ENCODE measurements around the gene LRRC49. TPM values are rescaled to one million over a fixed set of nuclear protein-coding genes. Genes with fewer than 3 reads are reported as not detected.

Gene LRRC49
- total RNA-seq, 6 experiments from 2014 or later, result 0.25 to 0.79 (median 0.57) TPM

DNA sequence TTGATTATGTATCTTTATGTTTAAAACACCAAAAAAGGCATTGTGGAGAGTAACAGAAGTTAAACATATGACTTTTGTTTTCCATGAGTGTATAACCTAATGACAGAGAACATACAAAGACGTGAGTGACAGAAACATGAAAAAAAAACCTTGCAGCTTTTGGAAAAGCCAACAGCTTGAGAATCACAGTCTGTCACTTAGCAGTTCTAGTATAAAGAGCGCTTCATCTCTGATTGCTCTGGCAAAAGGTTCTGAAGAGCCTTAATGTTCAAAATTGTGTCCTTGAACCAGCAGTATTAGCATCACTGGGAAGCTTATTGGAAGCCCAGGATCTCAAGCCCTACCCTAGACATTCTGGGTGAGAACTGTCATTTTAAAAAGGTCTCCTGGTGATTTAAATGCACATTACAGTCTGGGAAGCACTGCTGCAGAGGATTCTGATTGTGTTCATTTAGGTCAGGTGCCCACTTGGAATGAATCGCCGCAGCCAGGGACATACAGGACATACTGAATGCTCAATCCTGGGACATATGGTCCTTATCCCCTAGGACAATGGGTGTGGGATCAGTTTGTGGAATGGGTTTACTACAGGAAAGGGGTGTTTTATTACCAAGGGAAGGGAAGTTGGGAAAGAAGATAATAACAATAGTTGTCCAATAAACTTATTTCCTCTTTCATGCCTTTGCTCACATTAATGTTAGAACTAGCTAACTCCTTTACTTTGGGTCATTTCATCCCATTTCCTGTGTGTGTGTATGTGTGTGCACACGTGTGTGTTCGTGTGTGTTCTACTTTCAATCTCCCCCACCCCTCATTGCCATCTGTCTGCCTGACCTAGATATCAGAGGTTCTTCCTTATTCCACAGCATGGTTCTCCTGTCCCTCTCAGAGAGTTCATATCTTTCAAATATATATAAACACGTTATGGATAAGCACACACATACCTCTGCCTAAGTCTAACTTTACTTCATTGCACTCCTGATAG is 55.0 kb downstream of the LRRC49 start:
- ATAC-seq (no peak), DNase-seq (no peak)
- Histone ChIP-seq H3K4me3 (no peak overlapping the region), H3K27ac (no peak overlapping the region), H3K9me3 (no peaks in the 10 kb centered on the region), H3K36me3 (no peaks in the 10 kb centered on the region), H3K4me1 (no peaks in the 10 kb centered on the region), H3K27me3 (no peaks in the 10 kb centered on the region)
- intact Hi-C loops (cut with DNase I), result no loop called here
- 48% methylated on average over 6 of the region's 7 CpGs for WGBS (ENCODE audit: insufficient coverage, low coverage, low lambda C conversion rate, missing lambda C conversion rate)
- TF ChIP-seq, protein P1, sequence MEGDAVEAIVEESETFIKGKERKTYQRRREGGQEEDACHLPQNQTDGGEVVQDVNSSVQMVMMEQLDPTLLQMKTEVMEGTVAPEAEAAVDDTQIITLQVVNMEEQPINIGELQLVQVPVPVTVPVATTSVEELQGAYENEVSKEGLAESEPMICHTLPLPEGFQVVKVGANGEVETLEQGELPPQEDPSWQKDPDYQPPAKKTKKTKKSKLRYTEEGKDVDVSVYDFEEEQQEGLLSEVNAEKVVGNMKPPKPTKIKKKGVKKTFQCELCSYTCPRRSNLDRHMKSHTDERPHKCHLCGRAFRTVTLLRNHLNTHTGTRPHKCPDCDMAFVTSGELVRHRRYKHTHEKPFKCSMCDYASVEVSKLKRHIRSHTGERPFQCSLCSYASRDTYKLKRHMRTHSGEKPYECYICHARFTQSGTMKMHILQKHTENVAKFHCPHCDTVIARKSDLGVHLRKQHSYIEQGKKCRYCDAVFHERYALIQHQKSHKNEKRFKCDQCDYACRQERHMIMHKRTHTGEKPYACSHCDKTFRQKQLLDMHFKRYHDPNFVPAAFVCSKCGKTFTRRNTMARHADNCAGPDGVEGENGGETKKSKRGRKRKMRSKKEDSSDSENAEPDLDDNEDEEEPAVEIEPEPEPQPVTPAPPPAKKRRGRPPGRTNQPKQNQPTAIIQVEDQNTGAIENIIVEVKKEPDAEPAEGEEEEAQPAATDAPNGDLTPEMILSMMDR (IDR thresholded peaks at IDR 0.05), result no peak
- no peak for TF ChIP-seq POLR2A (IDR thresholded peaks at IDR 0.05)

DNA sequence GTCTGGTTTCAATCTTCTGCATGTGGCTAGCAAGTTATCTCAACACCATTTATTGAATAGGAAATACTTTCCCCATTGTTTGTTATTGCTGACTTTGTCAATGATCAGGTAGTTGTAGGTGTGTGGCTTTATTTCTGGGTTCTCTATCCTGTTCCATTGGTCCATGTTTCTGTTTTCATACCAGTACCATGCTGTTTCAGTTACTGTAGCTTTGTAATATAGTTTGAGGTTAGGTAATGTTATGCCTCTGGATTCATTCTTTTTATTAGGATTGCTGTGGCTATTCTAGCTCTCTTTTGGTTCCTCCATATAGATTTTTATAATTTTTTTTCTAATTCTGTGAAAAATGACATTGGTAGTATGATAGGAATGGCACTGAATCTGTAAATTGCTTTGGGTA is 58.3 kb downstream of the LRRC49 start:
- H3K27me3 ChIP-seq, result no peaks in the 10 kb centered on the region
- H3K9me3 ChIP-seq, result no peaks in the 10 kb centered on the region
- TF ChIP-seq POLR2A (IDR thresholded peaks at IDR 0.05), result no peak
- TF ChIP-seq, protein P1 (IDR thresholded peaks at IDR 0.05), result no peak
- ATAC-seq (no peak), DNase-seq (no peak)
- intact Hi-C loops (cut with DNase I), result no loop called here
- no peak overlapping the region for H3K4me3 ChIP-seq
- H3K27ac ChIP-seq, result no peak overlapping the region
- H3K4me1 ChIP-seq, result no peaks in the 10 kb centered on the region
- H3K36me3 ChIP-seq, result no peaks in the 10 kb centered on the region

GRCh38 chr15:70954171-70954570 is 61.5 kb downstream of the LRRC49 start:
- DNase-seq (no peak), ATAC-seq (no peak)
- TF ChIP-seq POLR2A (IDR thresholded peaks at IDR 0.05), result no peak
- TF ChIP-seq, protein P1 (IDR thresholded peaks at IDR 0.05), result no peak
- no peaks in the 10 kb centered on the region for H3K9me3 ChIP-seq
- 63% methylated on average over 1 of the region's 1 CpG for WGBS (ENCODE audit: insufficient coverage, low coverage, low lambda C conversion rate, missing lambda C conversion rate)
- intact Hi-C loops (cut with DNase I), result no loop called here
- H3K4me3 ChIP-seq, result no peak overlapping the region
- no peaks in the 10 kb centered on the region for H3K27me3 ChIP-seq
- no peaks in the 10 kb centered on the region for H3K36me3 ChIP-seq
- no peaks in the 10 kb centered on the region for H3K4me1 ChIP-seq
- H3K27ac ChIP-seq, result no peak overlapping the region

GRCh38 chr15:70954733-70955132 is 62.1 kb downstream of the LRRC49 start:
- no peak for DNase-seq
- 67% methylated on average over 5 of the region's 6 CpGs for WGBS (ENCODE audit: insufficient coverage, low coverage, low lambda C conversion rate, missing lambda C conversion rate)

More at GRCh38 chr15:70954733-70955132, 62.1 kb downstream of the LRRC49 start:
- no peaks in the 10 kb centered on the region for H3K4me1 ChIP-seq
- ATAC-seq, result no peak
- H3K27ac ChIP-seq, result no peak overlapping the region
- H3K4me3 ChIP-seq, result no peak overlapping the region
- intact Hi-C loops (cut with DNase I), result no loop called here
- TF ChIP-seq POLR2A (IDR thresholded peaks at IDR 0.05), result no peak
- TF ChIP-seq, protein P1 (IDR thresholded peaks at IDR 0.05), result no peak
- no peaks in the 10 kb centered on the region for H3K36me3 ChIP-seq
- no peaks in the 10 kb centered on the region for H3K9me3 ChIP-seq
- no peaks in the 10 kb centered on the region for H3K27me3 ChIP-seq
